NCI-H128 (cell line): ENCODE measurements around the gene NR6A1.

Source experiments
- DNase-seq: peaks from one replicate; lab custom pipeline; 2025; ENCODE audit not compliant: unreplicated experiment; lab: John Stamatoyannopoulos, UW

Gene NR6A1

GRCh38 chr9:124537926-124538325 is 233.2 kb downstream of the NR6A1 start:
- DNase-seq = no peak

- no peak for DNase-seq
Observed at GRCh38 chr9:124535846-124536245, 235.3 kb downstream of the NR6A1 start.

GRCh38 chr9:124532897-124533296 is 238.2 kb downstream of the NR6A1 start:
- no peak for DNase-seq

- no peak for DNase-seq
Observed at GRCh38 chr9:124531115-124531514, 240.0 kb downstream of the NR6A1 start.

- no peak for DNase-seq
Observed at GRCh38 chr9:124530246-124530645, 240.9 kb downstream of the NR6A1 start.

- DNase-seq = no peak
Observed at GRCh38 chr9:124527781-124528180, 243.3 kb downstream of the NR6A1 start.

GRCh38 chr9:124526174-124526573 is 244.9 kb downstream of the NR6A1 start:
- no peak for DNase-seq

- DNase-seq = no peak
Observed at GRCh38 chr9:124522121-124523098, 248.7 kb downstream of the NR6A1 start.

GRCh38 chr9:124521142-124521541 is 250.0 kb downstream of the NR6A1 start:
- DNase-seq = no peak

- no peak for DNase-seq
Observed at GRCh38 chr9:124520206-124520596, 250.9 kb downstream of the NR6A1 start.

- no peak for DNase-seq
Observed at GRCh38 chr9:124518116-124518515, 253.0 kb downstream of the NR6A1 start.

- DNase-seq = no peak
Observed at GRCh38 chr9:124517600-124517999, 253.5 kb downstream of the NR6A1 start.

GRCh38 chr9:124514874-124515273 is 256.2 kb downstream of the NR6A1 start:
- DNase-seq = no peak

GRCh38 chr9:124514125-124514524 is 257.0 kb downstream of the NR6A1 start:
- no peak for DNase-seq

GRCh38 chr9:124513376-124513994 is 257.6 kb downstream of the NR6A1 start:
- DNase-seq = no peak

GRCh38 chr9:124512806-124513204 is 258.3 kb downstream of the NR6A1 start:
- DNase-seq = no peak

- DNase-seq = no peak
Observed at GRCh38 chr9:124511891-124512805, 259.0 kb downstream of the NR6A1 start.

GRCh38 chr9:124511426-124511840 is 259.7 kb downstream of the NR6A1 start:
- no peak for DNase-seq

- DNase-seq = no peak
Observed at GRCh38 chr9:124510650-124511425, 260.3 kb downstream of the NR6A1 start.

- DNase-seq = no peak
Observed at GRCh38 chr9:124507880-124508423, 263.2 kb downstream of the NR6A1 start.
